WTC11 (cell line): ENCODE results near the gene DMD.

Experiments
- CTCF ChIP-seq: fragments of 200-600 bp; IDR thresholded peaks from 2 replicates; pipeline ENCODE4 v1.8.0; 2022; ENCODE audit warnings: antibody characterized with exemption
- GABPB1 ChIP-seq: sonication (generic); formaldehyde crosslinking; IDR thresholded peaks from 2 replicates; pipeline ENCODE4 v1.8.1; 2023; ENCODE audit warnings: mild to moderate bottlenecking, missing genetic modification reagents

GRCh38 chrX:31243804-31244203 lies 1967.5 kb downstream of the DMD start:
- no peak for TF ChIP-seq GABPB1 (CRISPR knock-in tag)
- no peak for TF ChIP-seq CTCF
